Ishikawa (cell line): ENCODE measurements around the gene TEX14.

ENCODE experiments used
- CEBPB ChIP-seq: IDR thresholded peaks from 2 replicates; pipeline ENCODE4 v1.6.1; 2012
- CREB1 ChIP-seq: IDR thresholded peaks from 2 replicates; pipeline ENCODE4 v1.6.1; 2012; ENCODE audit warnings: low read depth
- EGR1 ChIP-seq: IDR thresholded peaks from 2 replicates; pipeline ENCODE4 v1.6.1; 2012
- EP300 ChIP-seq: IDR thresholded peaks from 2 replicates; pipeline ENCODE4 v1.6.1; 2012; ENCODE audit warnings: borderline replicate concordance
- FOXM1 ChIP-seq: IDR thresholded peaks from 2 replicates; pipeline ENCODE4 v1.6.1; 2012; ENCODE audit warnings: low read depth, borderline replicate concordance
- NFIC ChIP-seq: IDR thresholded peaks from 2 replicates; pipeline ENCODE4 v1.6.1; 2012
- RAD21 ChIP-seq: IDR thresholded peaks from 2 replicates; pipeline ENCODE4 v1.6.1; 2012; ENCODE audit warnings: low read depth
- TAF1 ChIP-seq: IDR thresholded peaks from 2 replicates; pipeline ENCODE4 v1.6.1; 2012; ENCODE audit warnings: low read depth, mild to moderate bottlenecking
- TCF12 ChIP-seq: IDR thresholded peaks from 2 replicates; pipeline ENCODE4 v1.6.1; 2012; ENCODE audit warnings: low read depth
- TEAD4 ChIP-seq: IDR thresholded peaks from 2 replicates; pipeline ENCODE4 v1.6.1; 2012
- YY1 ChIP-seq: IDR thresholded peaks from 2 replicates; pipeline ENCODE4 v1.6.1; 2012; ENCODE audit warnings: low read depth
- ZBTB7A ChIP-seq: IDR thresholded peaks from 2 replicates; pipeline ENCODE4 v1.6.1; 2012; ENCODE audit warnings: low read depth
- TF ChIP-seq, protein P1 (sequence below): IDR thresholded peaks from 2 replicates; pipeline ENCODE4 v1.6.1; 2012
- TF ChIP-seq, protein P2 (sequence below): IDR thresholded peaks from 2 replicates; pipeline ENCODE4 v1.6.1; 2012; ENCODE audit warnings: low read depth, mild to moderate bottlenecking
- TF ChIP-seq, protein P3 (sequence below): IDR thresholded peaks from 2 replicates; pipeline ENCODE4 v1.6.1; 2012

Gene TEX14

DNA sequence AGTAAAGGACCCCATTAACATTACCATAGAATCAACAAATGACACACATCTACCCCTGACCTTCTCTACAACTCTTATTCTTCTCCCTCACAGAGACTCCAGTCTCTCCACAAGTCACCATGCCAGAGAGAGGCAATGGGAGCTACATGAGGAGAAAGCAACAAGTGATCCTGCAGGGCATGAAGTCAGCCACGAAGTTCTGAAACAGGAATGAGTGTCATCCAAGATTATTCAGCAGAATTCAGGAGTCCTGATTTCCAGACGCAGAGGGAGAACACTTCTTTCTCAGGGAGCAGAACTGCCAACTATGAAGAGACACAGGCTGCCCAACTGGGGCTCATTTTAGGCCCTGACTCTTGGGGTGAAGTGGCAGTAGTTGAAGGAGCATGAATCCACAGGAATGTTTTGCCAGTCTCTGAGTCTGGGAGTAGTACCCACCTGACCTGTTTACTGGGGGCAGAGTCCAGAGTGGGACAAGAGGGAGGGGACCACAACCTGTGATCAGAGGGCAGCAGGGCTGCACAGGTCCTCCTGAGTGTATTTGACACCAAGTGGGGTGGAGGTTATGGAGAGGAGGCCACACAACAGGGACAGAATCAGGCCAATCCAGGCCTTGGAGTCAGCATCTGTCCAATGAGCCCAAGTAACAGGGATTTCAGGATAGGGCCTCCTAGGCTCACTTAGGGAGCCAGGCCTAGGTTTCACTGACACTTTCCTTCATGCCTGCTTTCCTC lies 175.0 kb downstream of the TEX14 start:
- no peak for TF ChIP-seq FOXM1
- TF ChIP-seq RAD21, result no peak
- no peak for TF ChIP-seq ZBTB7A
- TF ChIP-seq NFIC, result no peak
- TF ChIP-seq, protein P1, sequence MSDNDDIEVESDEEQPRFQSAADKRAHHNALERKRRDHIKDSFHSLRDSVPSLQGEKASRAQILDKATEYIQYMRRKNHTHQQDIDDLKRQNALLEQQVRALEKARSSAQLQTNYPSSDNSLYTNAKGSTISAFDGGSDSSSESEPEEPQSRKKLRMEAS, result no peak
- no peak for TF ChIP-seq EP300
- no peak for TF ChIP-seq TCF12
- no peak for TF ChIP-seq YY1
- TF ChIP-seq TEAD4, result no peak
- no peak for TF ChIP-seq TAF1
- TF ChIP-seq, protein P2, sequence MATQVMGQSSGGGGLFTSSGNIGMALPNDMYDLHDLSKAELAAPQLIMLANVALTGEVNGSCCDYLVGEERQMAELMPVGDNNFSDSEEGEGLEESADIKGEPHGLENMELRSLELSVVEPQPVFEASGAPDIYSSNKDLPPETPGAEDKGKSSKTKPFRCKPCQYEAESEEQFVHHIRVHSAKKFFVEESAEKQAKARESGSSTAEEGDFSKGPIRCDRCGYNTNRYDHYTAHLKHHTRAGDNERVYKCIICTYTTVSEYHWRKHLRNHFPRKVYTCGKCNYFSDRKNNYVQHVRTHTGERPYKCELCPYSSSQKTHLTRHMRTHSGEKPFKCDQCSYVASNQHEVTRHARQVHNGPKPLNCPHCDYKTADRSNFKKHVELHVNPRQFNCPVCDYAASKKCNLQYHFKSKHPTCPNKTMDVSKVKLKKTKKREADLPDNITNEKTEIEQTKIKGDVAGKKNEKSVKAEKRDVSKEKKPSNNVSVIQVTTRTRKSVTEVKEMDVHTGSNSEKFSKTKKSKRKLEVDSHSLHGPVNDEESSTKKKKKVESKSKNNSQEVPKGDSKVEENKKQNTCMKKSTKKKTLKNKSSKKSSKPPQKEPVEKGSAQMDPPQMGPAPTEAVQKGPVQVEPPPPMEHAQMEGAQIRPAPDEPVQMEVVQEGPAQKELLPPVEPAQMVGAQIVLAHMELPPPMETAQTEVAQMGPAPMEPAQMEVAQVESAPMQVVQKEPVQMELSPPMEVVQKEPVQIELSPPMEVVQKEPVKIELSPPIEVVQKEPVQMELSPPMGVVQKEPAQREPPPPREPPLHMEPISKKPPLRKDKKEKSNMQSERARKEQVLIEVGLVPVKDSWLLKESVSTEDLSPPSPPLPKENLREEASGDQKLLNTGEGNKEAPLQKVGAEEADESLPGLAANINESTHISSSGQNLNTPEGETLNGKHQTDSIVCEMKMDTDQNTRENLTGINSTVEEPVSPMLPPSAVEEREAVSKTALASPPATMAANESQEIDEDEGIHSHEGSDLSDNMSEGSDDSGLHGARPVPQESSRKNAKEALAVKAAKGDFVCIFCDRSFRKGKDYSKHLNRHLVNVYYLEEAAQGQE, result no peak
- no peak for TF ChIP-seq CREB1
- no peak for TF ChIP-seq CEBPB
- no peak for TF ChIP-seq EGR1
- TF ChIP-seq, protein P3, sequence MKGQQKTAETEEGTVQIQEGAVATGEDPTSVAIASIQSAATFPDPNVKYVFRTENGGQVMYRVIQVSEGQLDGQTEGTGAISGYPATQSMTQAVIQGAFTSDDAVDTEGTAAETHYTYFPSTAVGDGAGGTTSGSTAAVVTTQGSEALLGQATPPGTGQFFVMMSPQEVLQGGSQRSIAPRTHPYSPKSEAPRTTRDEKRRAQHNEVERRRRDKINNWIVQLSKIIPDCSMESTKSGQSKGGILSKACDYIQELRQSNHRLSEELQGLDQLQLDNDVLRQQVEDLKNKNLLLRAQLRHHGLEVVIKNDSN, result no peak

DNA sequence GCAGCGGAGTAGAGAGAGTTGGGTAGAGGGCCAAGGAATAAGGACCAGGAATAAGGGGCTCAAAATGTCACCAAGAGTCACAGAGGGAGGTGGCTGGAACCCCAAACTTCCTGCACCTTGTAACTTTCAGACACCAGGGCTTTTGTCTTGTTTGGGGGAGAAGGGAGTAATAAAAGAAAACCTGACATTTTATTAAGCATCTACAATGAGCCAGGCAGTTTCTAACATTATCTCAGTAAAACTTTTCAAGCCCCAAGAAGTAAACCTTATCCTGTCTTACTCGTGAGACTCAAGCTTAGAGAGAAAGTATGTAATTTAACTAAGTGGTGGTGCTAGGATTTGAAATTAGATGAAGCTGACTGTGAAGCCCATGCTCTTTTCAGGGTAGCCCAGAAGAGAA lies 176.6 kb downstream of the TEX14 start:
- TF ChIP-seq TEAD4 (no peak), RAD21 (no peak), EP300 (no peak), TAF1 (no peak), TCF12 (no peak), ZBTB7A (no peak), FOXM1 (no peak)

DNA sequence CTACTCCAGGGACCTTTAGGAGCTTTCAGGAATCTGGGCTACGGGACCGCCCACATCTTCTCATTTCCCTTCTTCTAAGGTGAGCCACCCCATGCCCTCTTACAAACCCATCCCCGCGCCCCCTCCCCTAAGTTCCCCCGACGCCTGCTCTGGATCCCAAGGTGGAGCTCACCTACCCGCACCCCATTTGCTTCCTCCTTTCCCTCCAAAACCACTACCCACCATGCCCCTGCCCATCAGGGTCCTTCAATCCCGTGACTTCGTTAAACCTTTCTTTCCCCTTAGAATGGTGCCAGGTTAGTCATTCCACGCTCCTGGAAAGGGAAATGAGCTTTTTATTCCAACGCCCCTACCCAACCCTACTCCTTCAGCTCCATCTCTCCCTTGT lies 177.1 kb downstream of the TEX14 start:
- TF ChIP-seq YY1, result no peak
- TF ChIP-seq NFIC, result no peak
- TF ChIP-seq, protein P2, result no peak
- no peak for TF ChIP-seq ZBTB7A
- no peak for TF ChIP-seq EGR1
- no peak for TF ChIP-seq CEBPB
- no peak for TF ChIP-seq CREB1
- TF ChIP-seq FOXM1, result no peak
- TF ChIP-seq, protein P3, result no peak
- no peak for TF ChIP-seq EP300
- no peak for TF ChIP-seq RAD21
- no peak for TF ChIP-seq TAF1
- TF ChIP-seq TCF12, result no peak
- TF ChIP-seq, protein P1, result no peak

DNA sequence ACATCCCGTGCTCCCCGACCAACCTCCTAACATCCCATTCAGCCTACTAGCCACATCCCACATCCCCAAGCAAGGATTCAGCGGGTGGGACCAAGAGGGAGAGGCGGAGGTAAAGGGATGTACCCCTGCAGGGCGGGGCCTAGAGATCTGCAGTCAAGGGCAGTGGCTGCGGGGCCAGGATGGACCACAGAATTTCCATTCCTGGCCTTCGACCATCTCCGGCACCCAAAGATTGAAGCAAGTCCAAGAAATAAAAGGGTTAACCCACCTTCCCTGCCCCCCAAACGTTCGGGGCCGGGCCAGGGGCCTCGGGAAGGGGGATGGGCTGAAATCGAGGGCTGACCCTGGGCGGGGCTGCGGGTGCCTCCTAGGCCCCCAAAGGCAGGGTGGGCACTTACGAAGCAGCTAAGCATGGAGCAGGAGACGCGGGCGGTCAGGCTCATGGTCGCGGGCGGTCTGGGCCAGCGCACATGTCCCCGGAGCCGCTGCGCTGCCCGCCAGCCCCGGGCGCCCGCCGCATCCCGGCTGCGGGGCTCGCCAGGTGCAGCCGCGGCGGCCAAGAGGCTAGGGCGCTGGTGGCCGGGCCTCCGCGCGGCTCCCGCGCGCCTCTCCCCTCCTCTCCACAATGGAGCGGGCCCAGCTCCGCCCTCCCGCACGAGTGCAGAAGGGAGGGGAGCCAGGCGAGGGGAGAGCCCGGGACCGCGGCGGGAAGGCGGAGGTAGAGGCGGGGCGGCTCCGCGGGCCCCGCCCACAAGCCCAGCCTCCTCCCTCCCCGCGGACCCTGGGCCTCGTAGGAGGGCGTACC lies 177.7 kb downstream of the TEX14 start, which contains the start of gene MTMR4:
TSS of gene MTMR4 (minus strand) at position 674 of the 805 bp plus-strand sequence. CDS start at position 443, 231 bp downstream.
- TF ChIP-seq ZBTB7A (no peak), EGR1 (no peak), CEBPB (no peak), RAD21 (no peak), TCF12 (no peak), YY1 (no peak), NFIC (no peak), EP300 (no peak), TEAD4 (no peak), CREB1 (no peak), FOXM1 (no peak), TAF1 (peak; percentile 52; the same call in 1 of the 2 replicates)
- TF ChIP-seq, protein P1, result peak; percentile 37
- TF ChIP-seq, protein P2, result no peak
- TF ChIP-seq, protein P3, result 0 out of 2 replicates have a peak, but pooled peaks have one; percentile 21
